Breast epithelium (tissue), 3 donors: ENCODE results near the gene AMBP.

Experiments used
- CTCF ChIP-seq, 3 donors: fragments of 450-650 bp; IDR thresholded peaks; one replicate each; pipeline ENCODE4 v1.5.1; 2016 to 2017; ENCODE audit warnings: antibody characterized with exemption in 3 of 3, mild to moderate bottlenecking in 3 of 3, moderate library complexity in 3 of 3
- POLR2A ChIP-seq: fragments of 450-650 bp; IDR thresholded peaks from one replicate; pipeline ENCODE4 v1.6.1; 2016; ENCODE audit warnings: antibody characterized with exemption, mild to moderate bottlenecking, moderate library complexity

GRCh38 chr9:114085387-114085789, 7.3 kb upstream of the AMBP start:
- TF ChIP-seq CTCF (IDR thresholded peaks at IDR 0.05) = no peak
- no peak for TF ChIP-seq POLR2A
